Small intestine (tissue), 7 donors: ENCODE data around the gene EYS. TPM values are rescaled to one million over a fixed set of nuclear protein-coding genes. Genes with fewer than 3 reads are reported as not detected.

ENCODE experiments used
- DNase-seq, 2 donors: peaks; one replicate each; pipeline versions ENCODE4 v3.0.0 to v3.0.0-alpha.2; 2013
- FAIRE-seq: peaks from 2 replicates; lab custom pipeline; 2012; peaks lifted over from hg19 to GRCh38; lab: Jason Lieb, UNC
- H3K27ac ChIP-seq, 3 donors: one replicate each; pipeline ENCODE4 v1.5.1; 2013; ENCODE audit warnings: low read length in 2 of 3, mild to moderate bottlenecking in 2 of 3, control low read depth in 1 of 3, inconsistent platforms in 1 of 3, low read depth in 1 of 3, moderate library complexity in 1 of 3
- H3K27me3 ChIP-seq, 3 donors: one replicate each; pipeline ENCODE4 v1.6.1; 2013; ENCODE audit warnings: low read length in 3 of 3, inconsistent platforms in 1 of 3; ENCODE audit not compliant: control insufficient read depth in 3 of 3, insufficient read depth in 3 of 3
- H3K36me3 ChIP-seq, 3 donors: one replicate each; pipeline ENCODE4 v1.6.1; 2013; ENCODE audit warnings: low read length in 3 of 3, inconsistent platforms in 1 of 3, low read depth in 1 of 3, mild to moderate bottlenecking in 1 of 3, moderate library complexity in 1 of 3; ENCODE audit not compliant: control insufficient read depth in 3 of 3, insufficient read depth in 2 of 3
- H3K4me1 ChIP-seq, 3 donors: one replicate each; pipeline ENCODE4 v1.6.1; 2013; ENCODE audit warnings: low read length in 2 of 3, inconsistent platforms in 1 of 3, low read depth in 1 of 3, mild to moderate bottlenecking in 1 of 3, moderate library complexity in 1 of 3; ENCODE audit not compliant: control insufficient read depth in 3 of 3, insufficient read depth in 2 of 3
- H3K4me3 ChIP-seq, 3 donors: one replicate each; pipeline ENCODE4 v1.5.1; 2013; ENCODE audit warnings: low read length in 3 of 3, control low read depth in 1 of 3, inconsistent platforms in 1 of 3, low read depth in 1 of 3, mild to moderate bottlenecking in 1 of 3, moderate library complexity in 1 of 3
- H3K9me3 ChIP-seq, 2 donors: one replicate each; pipeline ENCODE4 v1.6.1; 2013; ENCODE audit warnings: low read depth in 1 of 2, low read length in 1 of 2; ENCODE audit not compliant: control insufficient read depth in 2 of 2, insufficient read depth in 1 of 2
- WGBS, 3 donors: extraction: QIAGEN DNeasy Blood & Tissue Kit; methylation state at CpG; one replicate each; pipeline ENCODE4 v1.1.7; 2013; 5-methylcytosine and 5-hydroxymethylcytosine counted together
- polyA plus RNA-seq, 4 donors: library from polyadenylated mRNA; stranded (reverse) in 3 of 4; unstranded in 1 of 4; fragments of 200-250 nt in 3 of 4; fragments of 120-200 nt in 1 of 4; gene quantifications; one replicate each; pipeline versions ENCODE4 v1.2.1 to v1.2.3, GENCODE V29; 2013
- donor health status: healthy with polysubstance abuse.
- donor health status: control.
- donor health status: control.
- donor health status: Bipolar disorder and iron deficiency.
- donor health status: healthy.

The EYS gene
- polyA plus RNA-seq, 4 donors = 0.78 TPM; not detected in 3

- Histone ChIP-seq H3K27ac (no peak overlapping the region), H3K27me3 (no peaks in the 10 kb centered on the region), H3K9me3 (no peaks in the 10 kb centered on the region), H3K36me3 (no peaks in the 10 kb centered on the region), H3K4me3 (no peak overlapping the region), H3K4me1 (no peaks in the 10 kb centered on the region)
- no peak for FAIRE-seq
- WGBS, 3 donors = 56 to 79% (median 71%) methylated on average over 1 of the region's 1 CpG
- DNase-seq = no peak
These were observed 969.6 kb downstream of the EYS start for GRCh38 chr6:64737418-64737817.

DNA sequence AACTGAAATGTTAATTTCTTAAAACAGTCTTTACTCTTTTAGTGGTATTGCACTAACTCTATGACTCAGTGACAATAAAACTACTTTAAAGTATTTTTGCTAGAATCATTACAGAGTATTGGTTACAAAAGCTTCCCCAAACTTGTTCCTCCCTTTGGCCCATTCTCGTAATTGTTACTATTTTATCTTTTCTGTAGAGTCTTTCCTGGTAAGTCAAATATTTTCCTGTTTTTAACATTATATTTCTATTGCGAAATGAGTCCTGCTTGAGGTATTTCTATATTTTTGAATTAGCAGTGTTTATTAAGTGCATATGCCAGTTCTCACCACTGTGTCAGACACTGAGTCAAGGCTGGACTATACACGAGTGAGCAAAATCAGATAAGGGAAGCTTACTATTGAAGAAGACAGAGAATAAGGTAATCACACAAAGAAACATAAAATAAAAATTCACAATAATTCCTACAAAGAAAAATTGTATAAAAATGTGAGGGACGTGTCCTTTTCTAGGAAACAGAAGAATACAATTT is 970.5 kb downstream of the EYS start:
- no peak overlapping the region for H3K4me3 ChIP-seq
- no peaks in the 10 kb centered on the region for H3K9me3 ChIP-seq
- no peaks in the 10 kb centered on the region for H3K4me1 ChIP-seq
- H3K27me3 ChIP-seq = no peaks in the 10 kb centered on the region
- FAIRE-seq = no peak
- no peak overlapping the region for H3K27ac ChIP-seq
- no peaks in the 10 kb centered on the region for H3K36me3 ChIP-seq
- no peak for DNase-seq
- WGBS, 3 donors = 60 to 74% (median 64%) methylated on average over 4 of the region's 4 CpGs

- no peak for FAIRE-seq
- Histone ChIP-seq H3K36me3 (no peaks in the 10 kb centered on the region), H3K27me3 (no peaks in the 10 kb centered on the region), H3K4me3 (no peak overlapping the region), H3K4me1 (no peaks in the 10 kb centered on the region), H3K27ac (no peak overlapping the region), H3K9me3 (peaks cover 0 to 6% of the 10 kb centered on the region in 2 donors)
- no peak for DNase-seq
- 88 to 89% (median 89%) methylated on average over 4 of the region's 4 CpGs for WGBS, 3 donors
These were observed 973.6 kb downstream of the EYS start for GRCh38 chr6:64733433-64733832.

DNA sequence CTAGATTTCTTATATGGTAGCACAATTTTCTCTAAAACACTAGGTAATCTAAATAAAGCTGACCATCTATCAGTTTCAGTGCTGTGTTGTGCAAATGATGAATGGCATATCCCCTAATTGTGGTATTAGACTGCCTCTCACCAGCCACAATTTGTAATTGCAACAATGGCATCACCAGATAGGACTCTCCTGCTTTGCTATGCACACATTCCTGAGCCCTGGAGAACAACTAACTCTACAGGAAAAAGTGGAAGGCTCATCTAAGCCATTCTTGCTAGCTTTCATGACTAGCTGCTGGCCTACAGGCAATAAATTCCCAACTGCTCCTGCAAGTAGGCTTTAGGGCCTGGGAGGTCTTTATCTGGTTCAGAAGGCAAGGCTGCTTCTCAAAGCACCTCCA is 974.1 kb downstream of the EYS start:
- DNase-seq (no peak), FAIRE-seq (no peak)
- Histone ChIP-seq H3K27me3 (no peaks in the 10 kb centered on the region), H3K4me3 (no peak overlapping the region), H3K27ac (no peak overlapping the region), H3K4me1 (no peaks in the 10 kb centered on the region), H3K36me3 (no peaks in the 10 kb centered on the region), H3K9me3 (peaks cover 0 to 6% of the 10 kb centered on the region in 2 donors)

DNA sequence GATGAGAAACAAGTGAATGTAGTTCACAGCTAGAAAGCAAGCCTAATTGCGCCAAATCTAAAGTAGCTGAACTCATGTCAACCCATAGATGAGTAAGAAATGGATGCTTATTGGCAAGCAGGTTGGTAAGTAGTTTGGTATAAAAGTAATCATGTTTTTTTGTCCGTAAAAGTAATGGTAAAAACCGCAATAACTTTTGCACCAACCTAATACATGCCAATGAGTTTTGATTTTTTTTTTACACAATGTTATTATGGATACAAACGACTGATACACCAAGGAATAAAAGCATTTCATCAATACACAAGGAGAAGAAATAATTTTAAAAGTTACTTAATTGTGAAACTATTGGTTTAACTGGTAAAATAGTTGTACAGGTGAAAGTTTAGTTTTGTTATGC is 977.5 kb downstream of the EYS start:
- no peaks in the 10 kb centered on the region for H3K36me3 ChIP-seq
- no peaks in the 10 kb centered on the region for H3K27me3 ChIP-seq
- no peaks in the 10 kb centered on the region for H3K4me1 ChIP-seq
- DNase-seq = no peak
- peaks cover 0 to 6% of the 10 kb centered on the region in 2 donors for H3K9me3 ChIP-seq
- no peak overlapping the region for H3K27ac ChIP-seq
- no peak overlapping the region for H3K4me3 ChIP-seq
- no peak for FAIRE-seq
- 66 to 81% (median 73%) methylated on average over 4 of the region's 4 CpGs for WGBS, 3 donors

GRCh38 chr6:64727075-64727474 is 980.0 kb downstream of the EYS start:
- Histone ChIP-seq H3K36me3 (no peaks in the 10 kb centered on the region), H3K4me1 (no peaks in the 10 kb centered on the region), H3K27me3 (no peaks in the 10 kb centered on the region), H3K9me3 (peaks cover 0 to 6% of the 10 kb centered on the region in 2 donors), H3K4me3 (no peak overlapping the region), H3K27ac (no peak overlapping the region)
- DNase-seq (no peak), FAIRE-seq (no peak)
- WGBS, 3 donors = 80 to 88% (median 82%) methylated on average over 5 of the region's 5 CpGs

- Histone ChIP-seq H3K9me3 (peaks cover 0 to 6% of the 10 kb centered on the region in 2 donors), H3K4me3 (no peak overlapping the region), H3K27ac (no peak overlapping the region), H3K36me3 (no peaks in the 10 kb centered on the region), H3K27me3 (no peaks in the 10 kb centered on the region), H3K4me1 (no peaks in the 10 kb centered on the region)
- DNase-seq = no peak
- WGBS, 3 donors = 75 to 94% (median 83%) methylated on average over 3 of the region's 3 CpGs
- FAIRE-seq = no peak
These were observed 982.9 kb downstream of the EYS start for GRCh38 chr6:64724091-64724490.

DNA sequence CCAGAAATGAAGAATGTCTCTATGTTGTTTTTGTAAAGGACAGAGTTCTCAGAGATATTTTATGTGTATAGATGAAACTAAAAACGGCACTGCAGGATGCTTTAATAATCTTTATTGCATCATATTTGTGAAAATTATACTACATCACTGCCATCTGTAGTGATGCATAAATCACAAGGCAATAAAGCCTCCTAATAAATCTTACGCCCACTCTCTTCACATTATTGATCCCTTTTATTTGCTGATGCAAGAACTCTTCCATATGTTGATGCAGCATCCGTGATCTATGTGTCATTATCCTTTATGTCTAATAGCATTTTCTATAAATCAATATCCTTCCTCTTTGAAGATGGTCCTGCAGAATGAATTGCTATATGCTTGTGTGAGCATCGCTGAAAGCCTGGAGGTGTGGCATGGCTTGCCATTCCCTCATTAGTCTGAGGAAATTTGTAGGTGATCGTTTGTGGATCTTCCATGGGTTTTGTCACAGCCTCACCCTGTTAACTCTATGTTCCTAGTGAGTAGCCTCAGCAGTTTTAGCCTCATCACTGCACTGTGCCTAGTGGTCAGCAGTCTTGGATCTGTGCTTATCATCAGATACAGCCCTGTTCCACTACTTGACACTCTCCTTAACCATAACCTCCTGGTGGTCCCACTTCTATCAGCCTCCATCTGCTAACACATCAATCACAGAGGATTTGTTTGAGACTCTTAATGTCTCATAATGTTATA is 983.5 kb downstream of the EYS start:
- H3K4me3 ChIP-seq = no peak overlapping the region
- no peak overlapping the region for H3K27ac ChIP-seq
- WGBS, 3 donors = 54 to 78% (median 65%) methylated on average over 5 of the region's 5 CpGs
- DNase-seq = no peak
- no peak for FAIRE-seq
- H3K4me1 ChIP-seq = no peaks in the 10 kb centered on the region
- peaks cover 0 to under 1% of the 10 kb centered on the region in 2 donors for H3K9me3 ChIP-seq
- H3K36me3 ChIP-seq = no peaks in the 10 kb centered on the region
- H3K27me3 ChIP-seq = no peaks in the 10 kb centered on the region

DNA sequence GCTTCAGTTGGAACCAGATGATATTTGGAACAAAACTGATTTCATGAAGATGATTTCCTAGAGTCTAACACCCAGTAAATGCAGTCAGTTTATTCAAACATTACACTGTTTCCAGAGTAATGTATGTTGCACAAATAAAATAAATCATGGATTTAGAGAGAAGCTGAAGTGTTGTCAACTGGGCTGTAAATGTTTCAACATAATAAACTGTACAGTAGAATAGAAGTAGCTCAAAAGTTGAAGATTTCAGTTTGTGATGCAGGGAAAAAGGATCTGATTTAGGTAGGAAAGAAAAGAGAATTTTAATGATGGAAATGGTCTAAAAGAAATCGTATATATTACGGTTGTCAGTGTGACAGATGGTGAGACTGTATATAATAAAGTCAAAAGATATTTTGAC is 985.2 kb downstream of the EYS start:
- no peak for FAIRE-seq
- 84 to 100% (median 84%) methylated on average over 2 of the region's 2 CpGs for WGBS, 3 donors

More for the DNA sequence above, 985.2 kb downstream of the EYS start:
- H3K36me3 ChIP-seq = no peaks in the 10 kb centered on the region
- no peaks in the 10 kb centered on the region for H3K9me3 ChIP-seq
- no peaks in the 10 kb centered on the region for H3K4me1 ChIP-seq
- H3K4me3 ChIP-seq = no peak overlapping the region
- DNase-seq = no peak
- no peaks in the 10 kb centered on the region for H3K27me3 ChIP-seq
- no peak overlapping the region for H3K27ac ChIP-seq
